GM18511 (cell line): ENCODE data around the gene FIGNL1.

ENCODE experiments used
- ATAC-seq: cut with Tn5 transposase; IDR thresholded peaks from one replicate; pipeline ENCODE4 v1.9.1; 2021; ENCODE audit warnings: mild to moderate bottlenecking, moderate library complexity; ENCODE audit not compliant: unreplicated experiment

FIGNL1 gene

DNA sequence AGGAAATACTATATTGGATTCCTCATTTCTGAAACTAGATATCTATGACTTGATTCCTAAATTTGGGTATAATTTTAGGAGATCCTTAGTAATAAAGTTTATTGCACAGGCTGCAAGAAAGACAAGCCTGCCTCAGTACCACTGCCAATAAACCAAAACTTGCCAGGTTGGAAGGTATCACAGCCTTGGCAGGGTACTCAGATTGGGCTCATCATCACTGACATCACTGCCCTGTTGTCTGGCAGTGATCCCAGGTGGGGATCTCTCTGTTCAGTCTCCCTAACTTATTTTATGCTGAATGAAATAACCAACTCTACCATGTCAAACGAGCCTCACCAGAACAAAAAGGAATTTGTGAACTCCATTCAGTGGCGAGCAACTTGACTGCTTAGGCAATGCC is 18.8 kb downstream of the FIGNL1 start:
- ATAC-seq = no peak

DNA sequence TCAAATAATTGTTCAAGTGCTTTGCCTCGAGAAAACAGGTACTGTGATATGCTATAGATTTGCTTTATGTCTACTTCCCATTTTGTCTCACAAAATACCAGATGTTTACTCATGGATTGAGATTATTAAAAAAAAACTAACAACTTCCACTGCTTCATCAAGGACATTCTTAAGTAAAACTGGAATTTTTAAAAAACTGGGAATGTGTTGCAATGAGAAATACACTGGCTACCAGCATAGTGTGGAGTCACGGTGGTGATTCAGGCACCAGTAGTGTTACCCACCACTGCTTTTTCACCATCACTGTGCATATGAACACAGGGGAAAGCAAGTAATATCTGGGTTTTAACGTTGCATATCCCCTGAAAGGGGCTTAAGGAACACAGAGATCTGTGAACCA is 21.2 kb downstream of the FIGNL1 start:
- ATAC-seq = no peak

DNA sequence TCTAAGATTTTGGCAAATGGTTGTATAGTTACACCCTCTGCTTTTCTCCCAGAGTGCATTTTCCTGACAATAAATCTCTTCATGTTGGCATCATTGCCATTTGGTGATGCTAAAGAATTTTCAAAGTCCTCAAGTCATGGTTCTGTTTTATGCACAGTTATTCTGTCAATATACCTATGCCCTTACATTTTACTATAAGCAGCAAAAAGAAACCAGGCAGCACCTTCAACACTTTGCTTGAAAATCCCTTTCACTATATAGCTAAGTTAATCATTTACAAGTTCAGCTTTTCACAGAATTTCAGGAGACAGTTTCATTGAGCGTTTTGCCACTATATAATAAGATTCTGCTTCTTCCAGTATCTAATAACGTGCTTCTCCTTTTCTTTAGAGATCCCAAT is 22.6 kb downstream of the FIGNL1 start:
- ATAC-seq = no peak

DNA sequence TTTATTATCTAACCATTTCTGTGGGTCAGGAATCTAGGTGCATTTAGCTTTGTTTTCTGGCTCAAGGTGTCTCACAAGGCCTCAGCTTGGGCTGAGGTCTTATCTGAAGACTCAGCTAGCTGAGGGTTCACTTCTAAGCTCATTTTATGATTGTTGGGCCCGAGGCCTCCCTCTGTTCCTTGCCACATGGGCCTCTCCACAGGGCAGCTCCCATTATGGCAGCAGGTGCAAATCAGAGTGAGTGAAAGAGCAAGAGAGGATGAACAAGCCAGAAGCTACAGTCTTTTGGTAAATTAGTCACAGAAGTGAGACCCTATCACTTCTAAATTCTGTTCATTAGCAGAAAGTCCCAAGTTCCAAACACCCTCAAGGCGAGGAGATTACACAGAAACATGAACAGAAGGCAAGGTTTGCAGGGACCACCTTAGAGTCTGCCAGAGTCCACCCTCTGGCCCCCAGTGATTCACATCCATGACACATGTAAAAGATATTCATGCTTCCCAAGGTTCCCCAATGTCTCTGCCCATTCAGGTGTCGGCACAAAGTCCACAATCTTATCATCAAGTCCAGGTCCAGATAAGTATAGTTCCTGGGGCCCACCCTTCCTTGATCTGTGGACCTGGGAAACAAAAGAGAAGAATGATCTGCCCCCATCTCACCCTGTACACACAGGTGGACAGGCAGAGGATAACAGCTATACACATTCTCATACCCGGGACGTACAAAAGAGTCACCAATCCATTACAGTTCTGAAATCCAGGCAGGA is 23.7 kb downstream of the FIGNL1 start:
- ATAC-seq = no peak

DNA sequence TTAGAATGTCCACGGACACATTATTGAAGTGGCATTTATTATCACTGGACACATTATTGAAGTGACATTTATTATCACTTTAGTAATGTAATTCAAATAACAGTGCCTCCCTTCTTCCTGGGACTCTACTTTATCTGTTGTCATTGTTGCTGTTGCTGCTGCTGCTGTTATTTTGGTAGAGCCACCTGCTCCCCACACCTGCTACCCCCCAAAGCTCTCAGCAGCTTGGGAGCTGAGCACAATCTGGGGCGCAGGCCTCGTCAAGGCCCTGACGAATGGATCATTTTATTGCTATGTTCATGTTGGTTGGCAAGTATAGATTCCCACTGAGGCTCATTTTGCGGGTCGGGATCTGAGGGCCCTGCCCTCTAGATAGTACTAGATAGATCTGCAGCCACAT is 24.8 kb downstream of the FIGNL1 start:
- no peak for ATAC-seq

DNA sequence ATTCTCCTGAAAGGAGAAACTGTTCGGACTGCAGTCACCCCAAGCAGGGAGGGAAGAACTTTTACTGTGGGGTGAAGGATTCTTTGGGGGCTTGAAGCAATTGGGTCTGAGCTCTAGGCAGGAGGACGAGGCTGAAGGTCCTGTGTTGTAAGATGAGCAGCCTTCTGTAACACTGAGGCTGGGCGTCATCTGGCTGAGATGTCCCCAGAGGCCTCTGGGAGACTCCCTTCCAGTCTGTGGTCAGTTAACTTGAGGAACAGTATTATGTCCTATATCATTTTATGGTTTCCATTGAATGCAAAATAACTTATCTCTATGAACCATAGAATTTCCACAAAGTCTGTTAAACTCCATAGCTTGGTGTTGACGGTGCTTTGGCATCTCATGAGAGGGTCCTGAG is 26.3 kb downstream of the FIGNL1 start:
- ATAC-seq = no peak

DNA sequence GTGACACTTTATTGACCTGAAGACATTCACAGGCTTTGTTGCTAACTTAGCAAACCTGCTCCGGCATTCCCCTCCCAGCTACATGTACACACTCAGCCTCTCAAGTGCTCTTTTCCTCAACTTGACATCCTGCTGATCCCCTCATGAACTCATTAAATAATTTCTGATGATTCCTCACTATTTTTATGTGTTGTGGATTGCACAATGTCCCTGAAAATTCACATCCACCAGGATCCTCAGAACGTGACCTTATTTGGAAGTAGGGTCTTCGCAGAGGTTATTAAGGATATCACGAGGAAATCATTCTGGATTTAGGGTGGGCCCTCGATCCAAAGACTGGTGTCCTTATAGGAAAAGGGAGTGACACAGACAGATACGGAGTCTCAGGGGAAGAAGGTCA is 27.3 kb downstream of the FIGNL1 start:
- ATAC-seq = no peak

DNA sequence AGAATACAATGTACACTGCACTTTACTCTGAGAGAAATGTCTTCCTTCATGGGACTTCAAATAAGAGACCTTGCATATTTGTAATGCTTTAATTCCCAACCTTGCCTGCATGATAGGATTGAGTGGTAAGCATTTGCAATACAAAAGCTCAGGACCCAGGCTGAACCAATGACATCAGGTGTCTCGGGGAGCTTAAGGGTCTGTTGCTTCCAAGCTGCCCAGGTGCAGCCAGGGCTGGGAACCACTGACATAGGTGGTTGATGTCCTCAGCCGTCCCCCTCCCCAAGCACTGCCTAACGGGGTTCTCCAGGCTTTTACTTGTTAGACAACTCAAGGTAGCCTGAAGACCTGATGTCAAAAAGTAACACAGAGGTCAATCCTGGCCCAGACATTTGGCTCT is 29.1 kb downstream of the FIGNL1 start:
- no peak for ATAC-seq

DNA sequence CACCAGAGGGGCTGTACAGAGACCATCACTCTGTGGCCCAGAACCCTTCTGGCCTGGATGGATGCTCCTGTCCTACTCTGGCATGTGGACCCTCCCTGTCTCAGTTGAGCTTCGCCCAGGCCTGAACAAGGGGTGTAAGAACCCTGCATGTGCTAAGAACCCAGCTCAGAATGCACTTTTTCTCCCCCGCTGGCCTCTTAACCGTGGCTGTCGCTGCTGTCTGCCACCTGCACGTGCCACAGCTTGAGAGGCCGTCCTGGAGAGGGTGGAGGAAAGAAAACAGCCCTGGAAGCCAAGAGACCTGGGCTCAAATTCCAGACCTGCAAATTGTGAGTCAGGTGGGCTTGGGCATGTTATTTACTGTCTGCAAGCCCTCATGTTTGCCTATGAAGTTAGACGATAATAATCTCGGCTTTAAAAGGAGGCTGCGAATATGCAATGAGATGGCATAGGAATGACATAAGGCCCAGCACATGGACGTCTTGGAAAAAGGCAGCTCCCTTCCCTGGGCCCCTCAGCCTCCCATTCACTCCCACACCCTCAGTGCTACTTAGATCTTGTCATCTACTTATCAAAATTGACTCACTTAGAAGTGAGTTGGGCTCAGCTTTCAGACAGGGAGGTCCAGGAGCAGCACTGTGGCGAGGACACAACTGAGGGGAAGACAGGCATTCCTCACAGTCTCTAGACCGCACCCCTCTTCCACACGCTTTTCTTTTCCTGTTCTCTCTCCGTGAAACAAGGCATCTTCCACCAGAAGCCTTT is 31.4 kb downstream of the FIGNL1 start:
- no peak for ATAC-seq

DNA sequence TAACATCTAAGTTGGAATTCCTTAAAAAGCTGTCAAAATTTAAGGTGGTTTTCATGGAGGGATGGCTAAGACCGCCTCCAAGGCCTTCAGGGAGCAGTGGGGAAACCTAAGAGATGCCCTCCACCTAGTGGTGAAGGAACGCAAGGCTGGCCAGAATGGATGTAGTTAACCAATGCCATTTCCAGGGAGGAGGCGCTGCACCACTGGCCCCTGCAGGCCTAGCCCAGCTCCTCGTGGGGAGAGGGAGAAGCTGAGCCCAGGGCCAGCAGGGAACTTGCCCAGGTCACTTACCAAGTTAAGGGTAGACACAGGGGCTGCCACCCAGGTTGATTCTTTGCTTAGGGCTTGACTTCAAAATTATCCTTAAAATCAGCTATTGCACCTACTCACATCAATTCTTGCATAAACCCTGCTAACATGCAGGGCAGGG is 32.0 kb downstream of the FIGNL1 start:
- ATAC-seq = peak; percentile 75

DNA sequence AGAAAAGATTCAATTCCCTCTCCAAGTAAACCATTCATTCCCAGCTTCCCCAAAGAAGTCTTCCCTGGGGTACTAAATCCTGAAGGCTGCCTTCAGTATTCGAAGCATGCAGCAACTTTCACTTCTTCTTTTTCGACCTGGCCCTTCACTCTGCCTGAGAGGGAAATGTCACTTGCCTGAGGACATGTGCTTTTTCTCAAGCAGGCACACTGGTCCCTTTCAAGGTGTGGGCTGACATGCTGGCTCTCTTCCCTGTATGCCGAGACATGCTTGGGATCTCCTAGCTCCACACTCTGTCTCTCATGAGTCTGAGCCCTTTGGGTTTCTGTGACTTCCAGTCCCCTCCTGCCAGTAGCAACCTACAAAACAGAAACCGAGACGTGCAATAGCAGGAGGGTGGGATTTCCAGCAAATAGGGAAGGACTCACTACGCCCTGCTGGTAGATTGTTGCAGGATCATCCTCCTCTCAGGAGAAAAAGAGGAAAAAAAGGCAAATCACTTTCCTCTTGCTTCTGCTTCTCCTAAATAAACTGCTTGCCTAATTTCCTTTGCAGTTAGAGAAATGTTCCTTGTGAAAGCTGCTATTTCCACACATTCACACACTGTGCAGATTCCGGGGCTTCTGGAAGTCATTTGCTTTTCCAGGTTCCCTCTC is 33.5 kb downstream of the FIGNL1 start:
- peak; percentile 82 for ATAC-seq

DNA sequence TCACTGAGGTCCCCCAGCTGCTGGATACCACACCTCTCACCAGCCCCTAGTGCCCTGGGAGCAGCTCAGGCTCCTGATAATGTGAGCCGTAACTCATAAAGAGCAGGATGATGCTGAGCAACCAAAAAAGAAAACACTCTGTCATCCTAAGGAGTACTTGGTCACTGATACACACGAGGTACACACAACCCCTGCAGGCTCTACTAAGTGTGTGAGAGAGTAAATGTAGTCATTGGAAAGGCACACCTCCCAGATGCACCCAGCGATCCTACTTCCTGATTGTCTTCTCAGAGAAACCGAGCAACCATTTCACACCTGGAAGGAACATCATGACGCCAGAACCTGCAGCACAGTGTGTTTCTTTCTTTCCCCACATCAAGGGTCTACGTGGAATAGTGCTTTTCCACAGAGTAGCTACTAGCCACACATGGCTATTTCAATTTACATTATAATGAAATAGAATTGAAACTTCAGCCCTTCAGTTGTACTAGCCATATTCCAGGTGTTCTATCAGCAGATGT is 34.2 kb downstream of the FIGNL1 start:
- peak; percentile 2 for ATAC-seq

DNA sequence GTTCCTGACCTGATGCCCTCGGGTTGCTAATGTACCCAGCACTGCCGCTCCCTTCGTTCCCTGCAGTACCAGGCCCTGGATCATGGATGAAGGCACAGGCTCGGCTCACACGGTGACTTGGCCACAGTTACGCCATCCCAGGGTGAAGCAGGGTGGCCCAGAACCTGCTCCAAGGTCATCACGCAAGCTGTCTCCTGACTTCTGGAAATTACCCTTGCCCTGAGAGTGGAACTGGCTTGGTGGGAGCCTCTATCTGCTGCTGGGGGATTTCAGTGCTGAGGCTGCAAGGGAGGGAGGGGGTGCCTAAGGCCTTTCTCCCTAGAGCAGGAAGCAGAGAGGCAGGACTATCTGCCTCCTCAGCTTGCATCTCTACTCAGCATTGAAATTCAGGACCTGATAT is 36.6 kb downstream of the FIGNL1 start:
- no peak for ATAC-seq

DNA sequence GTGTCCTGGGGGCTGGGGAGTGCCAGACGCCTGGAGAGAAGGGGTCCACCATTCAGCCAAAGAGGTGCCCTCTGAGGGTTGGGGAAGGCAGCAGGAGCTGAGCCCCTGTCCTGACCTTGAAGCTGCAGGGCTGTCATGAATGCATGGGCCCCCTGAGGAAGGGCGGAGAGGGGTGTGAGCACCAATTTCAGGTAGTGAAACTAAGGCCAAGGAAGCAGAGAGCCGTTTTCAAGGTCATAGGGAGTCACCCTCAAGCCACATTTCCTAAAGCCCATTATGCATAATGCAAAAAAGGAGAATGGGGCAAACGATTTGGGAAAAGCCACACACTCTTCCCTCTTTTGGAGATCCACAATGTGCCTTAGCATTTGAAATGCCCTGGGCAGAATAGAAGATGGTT is 37.2 kb downstream of the FIGNL1 start:
- no peak for ATAC-seq

DNA sequence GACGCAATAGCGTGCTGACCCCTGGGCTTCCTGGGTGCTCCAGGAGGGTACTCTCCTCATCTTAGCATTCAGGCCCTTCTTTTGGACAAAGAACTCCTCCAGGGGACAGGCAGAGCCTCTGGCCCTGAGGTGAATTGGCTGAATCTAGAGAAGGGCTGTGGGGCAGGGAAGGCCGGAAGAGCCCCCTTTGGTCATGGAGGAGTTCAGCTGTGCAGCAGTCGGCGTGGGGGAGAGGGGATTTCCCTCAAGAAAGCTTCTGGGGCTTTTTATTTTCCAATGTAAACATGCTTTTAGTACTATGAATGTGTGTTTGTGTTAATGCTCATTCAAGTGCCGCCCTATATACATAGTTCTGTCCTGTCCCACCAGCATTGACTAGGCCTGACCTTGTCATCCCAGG is 38.8 kb downstream of the FIGNL1 start:
- ATAC-seq = peak; percentile 27

DNA sequence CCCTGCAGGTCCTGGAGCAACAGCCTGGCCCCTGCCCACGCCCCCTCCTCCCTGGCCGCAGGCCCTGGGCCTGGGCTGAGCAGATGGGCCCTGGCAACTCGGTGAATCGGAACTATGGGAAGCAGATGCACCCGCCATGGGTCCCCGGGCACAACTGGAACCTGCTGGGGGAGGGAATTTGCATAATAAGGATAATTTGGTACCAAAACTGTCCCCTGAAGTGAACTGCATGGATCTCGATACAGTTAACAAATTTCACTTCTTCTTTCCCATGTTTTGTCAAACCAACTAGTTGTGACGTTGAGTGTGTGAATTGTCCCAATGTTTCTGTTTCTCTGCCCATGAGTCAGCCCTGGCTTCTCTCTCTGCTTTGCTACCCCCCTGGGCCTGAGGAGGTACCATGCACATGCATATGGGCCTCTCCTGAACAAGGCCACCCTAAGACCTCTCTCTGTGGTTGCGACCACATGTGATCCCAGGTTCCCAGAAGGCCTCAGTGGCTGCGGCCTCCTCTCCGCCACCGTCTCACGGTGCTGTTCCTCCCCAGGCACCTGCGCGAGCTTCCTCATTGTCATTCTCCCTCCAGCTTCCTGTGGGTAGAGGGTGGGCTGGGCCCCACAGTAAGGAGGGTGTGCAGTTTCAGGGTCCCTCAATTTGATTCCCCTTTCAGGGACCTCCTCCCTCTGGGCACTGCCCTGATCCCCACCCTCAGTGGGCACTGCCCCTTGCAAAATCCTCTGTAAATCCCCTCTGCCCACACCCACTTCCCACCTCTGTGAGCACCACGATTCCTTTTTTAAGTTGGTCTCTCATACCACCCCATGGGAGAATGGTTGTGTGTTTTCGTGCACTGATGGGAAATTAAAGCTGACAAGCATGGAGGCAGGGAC is 40.0 kb downstream of the FIGNL1 start:
- ATAC-seq = peak; percentile 63

DNA sequence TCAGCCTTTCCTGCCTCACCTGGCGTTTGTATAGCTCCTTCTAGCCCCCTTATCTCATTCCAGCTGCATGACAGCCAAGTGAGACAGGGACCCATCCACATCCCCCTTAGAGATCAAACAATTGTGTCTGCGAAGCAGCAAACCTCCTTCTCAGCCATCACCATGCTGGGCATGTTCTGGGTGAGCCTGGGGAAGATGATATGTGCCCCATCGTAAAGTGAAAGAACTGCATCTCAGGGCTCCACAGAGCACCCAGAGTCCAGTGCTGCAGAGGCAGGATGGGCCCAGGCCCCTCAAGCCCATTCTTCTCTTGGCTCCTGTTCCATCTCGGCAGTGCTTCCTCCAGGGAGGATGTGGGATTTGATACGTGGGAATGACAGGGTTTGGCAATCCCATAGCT is 43.2 kb downstream of the FIGNL1 start:
- no peak for ATAC-seq

DNA sequence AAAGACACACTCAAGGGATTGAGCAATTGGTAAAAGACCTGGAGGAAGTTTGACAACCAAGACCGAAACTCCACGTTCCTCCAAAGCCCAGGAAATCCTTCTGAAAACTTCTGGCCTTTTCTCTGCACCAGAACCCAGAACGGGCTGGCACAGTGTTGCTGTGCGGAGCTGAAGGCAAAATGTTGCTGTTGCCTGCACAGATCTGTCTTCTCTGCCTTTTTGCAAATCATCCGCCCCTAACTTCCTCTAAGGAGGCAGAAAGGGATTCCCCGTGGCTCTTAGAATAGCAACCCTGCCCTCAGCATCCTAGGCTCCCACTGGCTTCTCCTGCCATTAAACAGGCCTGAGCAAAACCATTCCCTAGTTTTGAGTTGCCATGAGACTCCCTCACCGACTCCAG is 44.9 kb downstream of the FIGNL1 start:
- peak; percentile 32 for ATAC-seq

DNA sequence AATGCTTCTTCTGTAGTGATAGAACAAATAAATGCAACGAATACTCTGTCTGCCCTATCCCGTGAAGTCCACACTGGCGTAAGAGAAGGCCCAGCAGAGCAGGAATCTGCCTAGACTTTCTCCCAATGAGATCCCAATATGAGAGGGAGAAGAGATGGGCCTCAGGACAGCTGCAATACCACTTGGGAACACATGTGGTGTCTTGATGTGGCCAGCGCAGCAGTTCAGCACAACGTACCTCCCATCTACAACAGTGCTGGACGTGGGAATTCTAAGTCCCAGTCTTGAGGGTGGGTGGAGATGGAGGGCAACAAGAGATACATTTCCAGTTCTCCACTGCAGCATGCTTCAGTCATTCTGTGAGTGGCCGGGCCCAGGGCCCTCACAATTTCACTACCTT is 45.8 kb downstream of the FIGNL1 start:
- ATAC-seq = no peak

DNA sequence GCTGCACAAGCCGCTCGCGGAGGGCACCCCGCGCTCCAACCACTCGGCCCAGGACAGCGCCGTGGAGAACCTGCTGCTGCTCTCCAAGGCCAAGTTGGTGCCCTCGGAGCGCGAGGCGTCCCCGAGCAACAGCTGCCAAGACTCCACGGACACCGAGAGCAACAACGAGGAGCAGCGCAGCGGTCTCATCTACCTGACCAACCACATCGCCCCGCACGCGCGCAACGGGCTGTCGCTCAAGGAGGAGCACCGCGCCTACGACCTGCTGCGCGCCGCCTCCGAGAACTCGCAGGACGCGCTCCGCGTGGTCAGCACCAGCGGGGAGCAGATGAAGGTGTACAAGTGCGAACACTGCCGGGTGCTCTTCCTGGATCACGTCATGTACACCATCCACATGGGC is 50.0 kb downstream of the FIGNL1 start:
- ATAC-seq = no peak

DNA sequence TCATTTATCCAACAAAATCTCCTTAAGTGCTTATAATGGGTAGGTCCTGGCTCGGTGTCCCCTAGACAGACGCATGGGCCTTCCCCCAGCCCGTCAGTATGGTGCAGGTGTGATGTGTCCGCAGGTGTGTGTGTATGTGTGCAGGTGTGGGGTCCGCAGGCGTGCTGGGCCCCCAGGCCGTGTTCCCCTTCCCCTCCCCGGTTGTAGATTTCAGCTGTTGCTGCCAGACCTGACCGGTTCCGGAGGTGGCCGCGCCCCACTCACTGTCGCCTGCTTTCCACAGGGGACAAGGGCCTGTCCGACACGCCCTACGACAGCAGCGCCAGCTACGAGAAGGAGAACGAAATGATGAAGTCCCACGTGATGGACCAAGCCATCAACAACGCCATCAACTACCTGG is 50.5 kb downstream of the FIGNL1 start:
- ATAC-seq = no peak
